ENCODE results near the gene TNFRSF17.
"Not testable (repeated sequence)": the region's sequence is repeated elsewhere in the genome, so short reads cannot be mapped to it uniquely, and the experiment has no call there.

TNFRSF17 gene

DNA sequence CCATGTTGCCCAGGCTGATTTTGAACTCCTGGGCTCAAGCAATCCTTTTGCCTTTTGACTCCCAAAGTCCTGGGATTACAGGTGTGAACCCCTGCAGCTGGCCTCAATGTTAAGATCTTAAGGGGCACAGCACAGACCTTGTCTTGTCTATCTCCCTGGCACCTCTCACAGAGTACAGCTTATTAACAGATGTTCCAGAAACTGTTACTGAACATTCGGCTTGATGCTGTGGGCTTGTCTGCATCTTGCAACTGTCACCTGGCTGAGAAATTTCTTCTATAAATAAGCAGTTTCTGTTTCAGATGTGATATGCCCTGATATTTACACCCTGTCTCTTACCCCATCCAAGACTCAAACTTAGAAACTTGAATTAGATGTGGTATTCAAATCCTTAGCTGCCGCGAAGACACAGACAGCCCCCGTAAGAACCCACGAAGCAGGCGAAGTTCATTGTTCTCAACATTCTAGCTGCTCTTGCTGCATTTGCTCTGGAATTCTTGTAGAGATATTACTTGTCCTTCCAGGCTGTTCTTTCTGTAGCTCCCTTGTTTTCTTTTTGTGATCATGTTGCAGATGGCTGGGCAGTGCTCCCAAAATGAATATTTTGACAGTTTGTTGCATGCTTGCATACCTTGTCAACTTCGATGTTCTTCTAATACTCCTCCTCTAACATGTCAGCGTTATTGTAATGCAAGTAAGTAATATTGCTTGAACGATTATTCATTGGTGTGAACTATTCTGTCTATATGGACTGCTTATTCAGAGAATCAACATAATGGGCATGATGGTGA lies at the start of gene TNFRSF17:
TNFRSF17 (plus strand) TSS at position 450 of the 791 bp plus-strand sequence; CDS start at position 565, 115 bp downstream.
- DNase-seq = no peak

DNA sequence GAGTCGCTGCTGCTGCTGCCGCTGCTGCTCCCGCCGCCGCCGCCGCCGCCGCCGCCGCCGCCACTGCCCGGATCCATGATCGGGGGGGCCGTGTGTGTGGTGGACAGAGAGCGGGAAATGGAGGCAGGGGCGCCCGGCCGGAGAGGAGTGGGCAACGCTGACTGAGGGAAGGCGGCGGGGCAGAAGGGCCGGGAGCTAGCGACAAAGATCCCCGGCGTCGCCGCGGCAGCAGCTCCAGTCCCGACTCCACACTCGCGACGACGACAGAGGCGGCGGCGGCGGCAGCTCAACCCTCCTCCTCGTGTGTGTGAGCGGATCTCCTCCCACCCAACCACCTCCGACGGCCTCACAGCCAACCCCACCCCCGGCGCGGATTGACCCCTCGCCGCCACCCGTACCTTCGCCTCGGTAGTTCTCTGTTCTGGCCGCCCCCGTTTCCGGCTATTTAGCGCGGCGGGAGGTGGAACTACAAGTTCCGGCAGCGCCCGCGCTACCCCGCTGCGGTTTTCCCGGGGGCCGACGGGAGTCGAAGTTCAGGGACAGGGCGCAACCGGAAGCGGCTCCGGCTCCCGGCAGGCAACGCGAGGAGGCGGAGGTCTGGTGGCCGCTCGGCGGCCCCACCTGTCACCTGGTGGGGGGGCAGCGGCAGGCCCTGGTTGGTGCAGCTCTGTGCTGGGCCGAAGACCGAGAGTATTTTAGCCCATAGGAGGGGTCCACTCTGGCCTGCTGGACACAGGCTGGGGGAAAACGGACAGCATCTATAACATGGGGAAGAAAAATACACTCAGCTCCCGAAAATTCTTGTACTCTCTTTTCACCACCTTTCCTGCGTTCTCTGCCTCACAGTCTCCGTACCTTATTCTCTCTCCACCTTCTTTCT lies 49.1 kb upstream of the TNFRSF17 start, which contains the start of gene GSPT1:
GSPT1 (minus strand) TSS at position 313 of the 880 bp plus-strand sequence; CDS start at position 77, 236 bp downstream.
- peak; percentile 98 for DNase-seq

DNA sequence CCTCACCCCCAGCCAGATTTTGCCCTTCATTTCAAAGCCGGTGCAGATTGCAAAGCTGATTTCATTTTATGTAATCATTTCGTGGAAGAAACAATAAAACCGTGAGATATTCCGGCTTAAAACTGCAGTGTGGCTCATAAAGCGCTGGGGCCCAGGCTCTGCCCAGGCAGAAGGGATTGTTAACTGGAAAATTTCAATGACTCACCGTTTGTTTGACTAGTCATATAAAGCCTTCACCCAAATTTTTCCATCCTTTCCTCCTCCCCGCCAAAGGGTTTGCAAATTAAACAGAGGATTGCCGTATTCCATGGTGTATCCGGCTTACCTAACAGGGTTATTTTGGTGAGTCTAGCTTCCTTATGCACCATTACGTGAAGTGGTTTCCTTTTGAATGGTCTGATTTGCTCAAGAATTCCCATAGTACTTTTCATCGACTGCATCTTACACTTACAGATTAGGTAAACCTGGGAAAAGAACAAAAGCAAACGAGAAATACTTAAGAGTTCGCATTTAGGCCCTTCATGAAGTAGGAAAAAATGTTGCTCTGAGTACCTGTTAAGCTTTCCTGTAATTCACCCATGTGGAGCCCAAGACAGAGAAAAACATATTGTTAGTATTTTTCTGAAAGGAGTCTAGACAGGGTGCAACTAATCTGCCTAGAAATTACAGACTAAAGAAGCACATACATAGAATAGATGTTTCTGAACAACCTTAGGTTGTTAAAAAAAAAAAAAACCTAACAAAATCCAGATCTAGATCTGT lies 48.3 kb upstream of the TNFRSF17 start:
- DNase-seq = peak; percentile 86

DNA sequence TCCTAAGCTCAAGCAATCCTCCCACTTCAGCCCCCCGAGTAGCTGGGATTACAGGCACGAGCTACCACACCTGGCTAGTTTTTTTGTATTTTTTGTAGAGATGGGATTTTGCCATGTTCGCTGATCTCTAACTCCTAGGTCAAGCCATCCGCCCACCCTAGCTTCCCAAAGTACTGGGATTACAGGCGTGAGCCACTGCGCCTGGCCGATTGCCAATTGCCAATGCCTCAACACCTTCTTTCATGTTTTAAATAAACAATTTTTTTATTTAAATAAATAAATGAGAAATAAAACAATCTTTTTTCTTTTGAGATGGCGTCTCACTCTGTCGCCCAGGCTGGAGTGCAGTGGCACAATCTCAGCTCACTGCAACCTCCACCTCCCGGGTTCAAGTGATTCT lies 41.0 kb upstream of the TNFRSF17 start:
- not testable (repeated sequence) for DNase-seq

DNA sequence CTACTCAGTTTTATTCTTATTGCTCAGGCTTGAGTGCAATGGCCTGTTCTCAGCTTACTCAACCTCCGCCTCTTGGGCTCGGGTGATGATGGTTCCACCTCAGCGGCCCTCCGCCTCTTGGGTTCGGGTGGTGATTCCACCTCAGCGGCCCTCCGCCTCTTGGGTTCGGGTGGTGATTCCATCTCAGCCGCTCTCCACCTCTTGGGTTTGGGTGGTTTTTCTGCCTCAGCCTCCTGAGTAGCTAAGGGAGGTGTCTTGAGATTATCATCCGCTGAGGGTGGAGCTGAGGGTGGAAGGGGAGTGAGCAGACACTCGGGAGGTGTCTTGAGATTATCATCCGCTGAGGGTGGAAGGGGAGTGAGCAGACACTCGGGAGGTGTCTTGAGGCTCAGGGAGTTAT lies 37.7 kb upstream of the TNFRSF17 start:
- not testable (repeated sequence) for DNase-seq

DNA sequence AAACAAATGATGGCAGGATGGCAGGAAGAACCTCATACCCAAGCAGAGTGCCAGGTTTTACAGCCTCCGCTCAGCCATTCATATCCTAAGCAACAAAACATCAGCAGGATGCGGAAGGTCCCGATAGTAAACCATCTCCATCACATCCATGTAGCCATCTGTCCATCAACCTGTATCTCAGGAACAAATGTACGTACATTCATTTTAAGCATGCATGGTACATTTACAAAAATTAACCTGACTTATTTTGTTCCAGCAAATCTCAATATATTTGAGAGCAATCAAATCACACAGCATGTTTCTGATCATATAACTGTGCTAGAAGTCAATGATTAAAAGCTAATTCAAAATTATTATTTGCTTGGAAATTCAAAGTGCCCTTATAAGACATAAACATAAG lies 23.1 kb upstream of the TNFRSF17 start, which contains the start of gene NPIPB2:
NPIPB2 (minus strand) TSS at position 101 of the 400 bp plus-strand sequence; CDS start at position 101, 0 bp downstream.
- not testable (repeated sequence) for DNase-seq

DNA sequence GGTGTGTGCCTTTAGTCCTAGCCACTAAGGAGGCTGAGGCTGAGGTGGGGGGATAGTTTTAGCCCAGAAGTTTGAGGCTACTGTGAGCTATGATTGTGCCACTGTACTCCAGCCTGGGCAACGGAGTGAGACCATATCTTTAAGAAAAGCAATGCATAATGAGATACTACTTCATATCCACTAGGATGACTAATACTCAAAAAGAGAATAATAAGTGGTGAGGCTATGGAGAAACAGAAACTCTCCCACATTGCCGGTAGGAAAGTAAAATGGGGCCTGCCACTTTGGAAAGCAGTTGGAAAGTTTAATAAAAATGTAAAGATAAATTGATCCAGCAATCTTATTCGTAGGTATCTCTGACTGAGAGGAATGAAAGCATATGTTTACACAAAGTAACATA lies 18.6 kb upstream of the TNFRSF17 start:
- DNase-seq = no peak

DNA sequence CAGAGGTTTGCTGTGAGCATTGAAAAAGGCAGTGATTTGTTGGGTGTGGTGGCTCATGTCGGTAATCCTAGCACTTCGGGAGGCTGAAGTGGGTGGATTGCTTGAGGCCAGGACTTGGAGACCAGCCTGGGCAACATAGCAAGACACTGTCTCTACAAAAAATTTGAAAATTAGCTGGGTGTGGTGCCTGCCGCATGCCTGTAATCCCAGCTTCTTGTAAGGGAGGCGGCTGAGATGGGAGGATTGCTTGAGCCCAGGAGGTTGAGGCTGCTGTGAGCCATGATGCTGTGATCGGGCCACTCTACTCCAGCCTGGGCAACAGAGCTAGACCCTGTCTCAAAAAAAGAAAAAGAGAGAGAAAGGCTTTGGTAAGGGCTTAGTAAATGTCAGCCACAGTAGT lies 16.2 kb upstream of the TNFRSF17 start:
- no peak for DNase-seq

DNA sequence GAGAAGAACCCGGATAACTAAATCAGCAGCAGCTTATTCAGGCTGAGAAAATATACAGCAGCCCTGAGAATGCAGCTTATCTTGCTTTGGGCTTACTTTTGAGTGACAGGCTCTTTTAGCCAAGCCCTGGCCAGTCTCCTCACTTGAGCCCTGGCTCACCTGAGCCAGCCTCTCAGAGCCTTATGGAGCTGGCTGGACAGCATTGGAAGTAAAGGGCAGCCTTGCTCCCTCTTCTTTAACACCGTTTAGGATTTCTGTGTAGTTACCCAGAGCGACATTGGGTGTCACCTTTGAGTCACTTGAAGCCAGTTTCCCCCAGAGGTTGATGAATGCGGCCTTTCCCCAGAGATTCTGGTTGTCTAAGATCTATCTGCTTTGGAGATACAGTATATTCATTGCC lies 15.5 kb upstream of the TNFRSF17 start:
- peak; percentile 62 for DNase-seq

DNA sequence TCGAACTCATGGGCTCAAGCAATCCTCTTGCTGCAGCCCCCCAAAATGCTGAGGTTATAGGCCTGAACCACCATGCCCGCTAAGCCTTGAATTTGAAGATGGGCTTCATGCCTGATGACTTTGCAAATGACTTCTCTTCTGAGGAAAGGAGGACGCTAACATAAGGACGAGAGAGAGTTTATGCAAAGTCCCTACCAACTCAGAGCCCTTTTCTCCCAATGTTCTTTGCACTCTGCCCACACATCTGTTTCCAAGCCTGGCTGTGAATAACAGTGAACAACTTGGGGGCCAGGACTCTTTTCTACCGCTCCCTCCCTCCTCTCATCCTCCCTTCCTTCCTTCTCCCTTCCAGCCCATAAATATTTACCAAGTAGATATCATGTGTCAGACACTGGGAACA lies 14.6 kb upstream of the TNFRSF17 start:
- DNase-seq = no peak

DNA sequence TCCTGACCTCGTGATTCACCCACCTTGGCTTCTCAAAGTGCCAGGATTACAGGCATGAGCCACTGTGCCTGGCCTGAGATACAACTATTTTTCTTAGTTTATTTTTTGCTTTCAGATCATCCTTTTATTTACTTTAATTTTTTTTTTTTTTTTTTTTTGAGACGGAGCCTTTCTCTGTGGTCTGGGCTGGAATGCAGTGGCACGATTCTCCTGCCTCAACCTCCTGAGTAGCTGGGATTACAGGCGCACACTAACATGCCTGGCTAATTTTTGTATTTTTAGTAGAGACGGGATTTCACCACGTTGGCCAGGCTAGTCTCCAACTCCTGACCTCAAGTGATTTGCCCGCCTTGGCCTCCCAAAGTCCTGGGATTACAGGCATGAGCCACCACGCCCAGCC lies 11.4 kb upstream of the TNFRSF17 start:
- not testable (repeated sequence) for DNase-seq

DNA sequence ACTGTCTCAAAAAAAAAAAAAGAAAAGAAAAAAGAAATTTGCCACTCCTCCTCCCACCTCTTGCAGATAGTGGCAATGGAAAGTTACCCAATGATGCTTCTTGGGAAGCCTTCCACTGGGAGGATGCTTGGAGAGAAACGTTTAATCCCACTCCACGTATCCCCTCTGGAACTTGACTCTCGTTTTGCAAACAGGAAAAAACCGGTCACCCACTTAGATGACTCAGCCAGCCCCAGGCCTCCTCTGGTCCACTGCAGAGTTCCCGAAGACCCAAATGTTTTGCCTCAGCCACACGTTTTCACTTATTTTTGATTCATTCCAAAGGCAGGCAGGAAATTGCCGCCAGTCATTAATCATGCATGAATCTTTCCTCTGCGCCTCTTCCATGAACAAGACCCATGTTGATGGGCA lies 9.3 kb upstream of the TNFRSF17 start:
- peak; percentile 98 for DNase-seq

DNA sequence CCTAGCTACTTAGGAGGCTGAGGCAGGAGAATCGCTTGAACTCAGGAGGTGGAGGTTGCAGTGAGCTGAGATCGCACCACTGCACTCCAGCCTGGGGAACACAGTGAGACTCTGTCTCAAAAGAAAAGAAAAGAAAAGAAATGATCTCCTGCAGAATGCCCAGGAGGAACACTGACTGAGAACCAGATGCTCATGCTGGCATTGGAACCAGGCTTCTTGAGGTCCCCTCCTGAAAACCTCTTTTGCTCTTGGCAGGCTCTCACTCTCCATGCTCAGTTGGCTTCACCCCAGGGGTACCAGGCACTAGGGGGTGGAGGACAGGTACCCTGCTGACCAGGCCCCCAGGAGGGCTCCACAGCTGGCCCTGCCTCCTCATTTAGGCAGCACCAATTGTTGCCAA lies 8.5 kb upstream of the TNFRSF17 start:
- no peak for DNase-seq

DNA sequence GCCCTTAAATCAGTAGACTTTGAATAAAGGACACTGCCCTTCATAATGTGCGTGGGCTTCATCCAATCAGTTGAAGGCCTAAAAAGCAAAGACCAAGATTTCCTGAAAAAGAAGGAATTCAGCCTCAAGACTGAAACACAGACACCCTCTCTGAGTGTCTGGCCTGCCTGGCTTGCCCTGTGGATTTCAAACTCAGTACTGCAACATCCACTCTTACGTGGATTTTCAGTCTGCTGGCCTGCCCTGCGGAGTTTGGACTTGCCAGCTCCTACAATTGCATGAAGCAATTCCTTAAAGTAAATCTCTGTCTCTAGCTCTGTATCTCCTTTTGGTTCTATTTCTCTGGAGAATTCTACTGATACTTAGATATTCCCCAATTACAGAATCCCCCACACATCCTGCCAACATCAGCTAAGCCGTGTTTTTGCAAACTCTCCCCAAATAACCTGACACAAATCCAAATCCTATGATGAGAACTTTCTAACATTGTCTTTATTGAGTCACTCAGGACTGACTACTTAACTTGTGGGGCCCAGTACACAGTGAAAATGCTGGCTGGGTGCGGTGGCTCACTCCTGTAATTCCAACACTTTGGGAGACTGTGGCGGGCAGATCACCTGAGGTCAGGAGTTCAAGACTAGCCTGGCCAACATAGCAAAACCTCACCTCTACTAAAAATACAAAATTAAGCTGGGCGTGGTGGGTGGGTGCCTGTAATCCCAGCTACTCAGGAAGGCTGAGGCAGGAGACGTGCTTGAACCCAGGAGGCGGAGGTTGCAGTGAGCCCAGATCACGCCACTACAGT lies 7.2 kb upstream of the TNFRSF17 start:
- DNase-seq = no peak

DNA sequence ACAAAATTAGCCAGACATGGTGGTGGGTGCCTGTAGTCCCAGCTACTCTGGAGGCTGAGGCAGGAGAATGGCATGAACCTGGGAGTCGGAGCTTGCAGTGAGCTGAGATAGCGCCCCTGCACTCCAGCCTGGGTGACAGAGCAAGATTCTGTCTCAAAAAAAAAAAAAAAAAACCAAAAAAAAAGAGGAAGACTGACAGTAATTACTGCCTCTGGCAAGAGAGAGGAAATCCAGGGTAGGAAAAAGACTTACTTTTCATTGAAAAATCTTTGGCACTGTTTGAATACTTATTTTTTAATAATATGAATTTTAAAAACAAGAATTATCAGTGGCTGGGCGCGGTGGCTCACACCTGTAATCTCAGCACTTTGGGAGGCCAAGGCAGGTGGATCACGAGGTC lies 2.6 kb upstream of the TNFRSF17 start:
- DNase-seq = not testable (repeated sequence)

DNA sequence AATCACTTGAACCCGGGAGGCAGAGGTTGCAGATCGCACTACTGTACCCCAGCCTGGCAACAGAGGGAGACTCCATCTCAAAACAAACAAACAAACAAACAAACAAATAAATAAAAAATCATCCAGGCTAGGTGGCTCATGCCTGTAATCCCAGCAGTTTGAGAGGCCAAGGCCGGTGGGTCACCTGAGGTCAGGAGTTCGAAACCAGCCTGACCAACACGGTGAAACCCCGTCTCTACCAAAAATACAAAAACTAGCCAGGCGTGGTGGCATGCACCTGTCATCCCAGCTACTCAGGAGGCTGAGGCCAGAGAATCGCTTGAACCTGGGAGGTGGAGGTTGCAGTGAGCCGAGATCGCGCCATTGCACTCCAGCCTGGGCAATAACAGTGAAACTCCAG lies 2.0 kb upstream of the TNFRSF17 start:
- not testable (repeated sequence) for DNase-seq

DNA sequence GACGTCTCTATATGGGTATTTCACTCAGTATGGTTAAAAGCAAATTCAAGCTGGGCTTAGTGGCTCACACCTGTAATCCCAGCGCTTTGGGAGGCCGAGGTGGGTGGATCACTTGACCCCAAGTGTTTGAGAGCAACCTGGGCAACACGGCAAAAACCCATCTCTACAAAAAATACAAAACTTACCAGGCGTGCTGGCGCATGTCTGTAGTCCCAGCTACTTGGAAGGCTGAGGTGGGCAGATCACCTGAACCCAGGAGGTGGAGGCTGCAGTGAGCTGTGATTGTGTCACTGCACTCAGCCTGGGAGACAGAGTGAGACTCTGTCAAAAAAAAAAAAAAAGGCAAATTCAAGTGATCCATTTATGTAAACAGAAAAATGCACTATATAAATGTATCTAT lies 1.3 kb upstream of the TNFRSF17 start:
- DNase-seq = no peak

DNA sequence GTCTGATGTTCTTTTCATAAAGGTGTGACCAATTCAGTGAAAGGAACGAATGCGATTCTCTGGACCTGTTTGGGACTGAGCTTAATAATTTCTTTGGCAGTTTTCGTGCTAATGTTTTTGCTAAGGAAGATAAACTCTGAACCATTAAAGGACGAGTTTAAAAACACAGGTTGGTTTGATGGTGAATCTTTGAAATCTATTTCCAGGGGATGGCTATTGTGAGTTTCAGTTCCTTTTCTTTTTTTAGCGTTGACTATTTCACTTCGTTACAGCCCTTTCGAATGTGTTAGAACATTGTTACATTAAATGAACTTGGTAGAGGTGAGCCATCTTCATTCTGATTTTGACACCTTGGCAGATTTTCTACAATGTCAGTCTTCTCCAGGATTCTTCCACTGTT lies 1.2 kb downstream of the TNFRSF17 start:
- no peak for DNase-seq

DNA sequence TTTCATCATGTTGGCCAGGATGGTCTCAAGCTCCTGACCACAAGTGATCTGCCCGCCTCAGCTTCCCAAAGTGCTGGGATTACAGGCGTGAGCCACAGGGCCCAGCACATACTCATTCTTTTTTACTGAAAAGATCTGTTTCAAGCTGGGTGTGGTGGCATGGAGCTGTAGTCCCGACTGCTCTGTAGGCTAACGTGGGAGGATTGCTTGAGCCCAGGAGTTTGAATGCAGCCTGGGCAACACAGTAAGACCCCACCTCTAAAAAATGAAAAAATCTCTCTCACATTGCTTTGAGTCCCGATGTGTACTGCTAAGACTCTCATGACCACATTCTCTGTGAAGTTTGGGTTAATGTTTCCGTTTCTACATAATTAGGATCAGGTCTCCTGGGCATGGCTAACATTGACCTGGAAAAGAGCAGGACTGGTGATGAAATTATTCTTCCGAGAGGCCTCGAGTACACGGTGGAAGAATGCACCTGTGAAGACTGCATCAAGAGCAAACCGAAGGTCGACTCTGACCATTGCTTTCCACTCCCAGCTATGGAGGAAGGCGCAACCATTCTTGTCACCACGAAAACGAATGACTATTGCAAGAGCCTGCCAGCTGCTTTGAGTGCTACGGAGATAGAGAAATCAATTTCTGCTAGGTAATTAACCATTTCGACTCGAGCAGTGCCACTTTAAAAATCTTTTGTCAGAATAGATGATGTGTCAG lies 2.3 kb downstream of the TNFRSF17 start:
- DNase-seq = no peak

DNA sequence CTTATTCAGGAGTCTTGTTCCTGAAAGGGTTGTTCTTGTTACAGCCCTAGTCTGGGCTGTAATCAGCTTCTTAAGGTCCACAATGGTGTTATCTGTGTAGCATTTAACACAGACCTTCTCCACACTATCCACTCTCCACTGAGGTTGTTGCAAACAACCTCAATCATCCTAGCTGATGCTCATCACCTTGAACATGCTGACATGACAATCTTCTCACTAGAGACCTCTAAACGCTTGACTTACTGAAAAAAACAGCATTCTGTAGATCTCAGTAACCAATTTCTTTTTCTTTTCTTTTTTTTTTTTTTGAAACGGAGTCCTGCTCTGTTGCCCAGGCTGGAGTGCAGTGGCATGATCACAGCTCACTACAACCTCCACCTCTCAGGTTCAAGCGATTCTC lies 3.6 kb downstream of the TNFRSF17 start:
- DNase-seq = no peak

DNA sequence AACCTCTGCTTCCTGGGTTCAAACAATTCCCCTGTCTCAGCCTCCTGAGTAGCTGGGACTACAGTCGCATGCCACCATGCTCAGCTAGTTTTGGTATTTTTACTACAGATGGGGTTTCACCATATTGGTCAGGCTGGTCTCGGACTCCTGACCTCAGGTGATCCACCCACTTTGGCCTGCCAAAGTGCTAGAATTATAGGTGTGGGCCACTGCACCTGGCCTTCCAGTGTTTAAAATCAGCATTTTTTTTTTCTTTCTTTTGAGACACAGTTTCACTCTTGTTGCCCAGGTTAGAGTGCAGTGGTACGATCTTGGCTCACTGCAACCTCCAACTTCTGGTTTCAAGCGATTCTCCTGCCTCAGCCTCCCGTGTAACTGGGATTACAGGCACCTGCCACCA lies 5.3 kb downstream of the TNFRSF17 start:
- DNase-seq = not testable (repeated sequence)
